Measurements from ENCODE around the gene NAA40.

DNA sequence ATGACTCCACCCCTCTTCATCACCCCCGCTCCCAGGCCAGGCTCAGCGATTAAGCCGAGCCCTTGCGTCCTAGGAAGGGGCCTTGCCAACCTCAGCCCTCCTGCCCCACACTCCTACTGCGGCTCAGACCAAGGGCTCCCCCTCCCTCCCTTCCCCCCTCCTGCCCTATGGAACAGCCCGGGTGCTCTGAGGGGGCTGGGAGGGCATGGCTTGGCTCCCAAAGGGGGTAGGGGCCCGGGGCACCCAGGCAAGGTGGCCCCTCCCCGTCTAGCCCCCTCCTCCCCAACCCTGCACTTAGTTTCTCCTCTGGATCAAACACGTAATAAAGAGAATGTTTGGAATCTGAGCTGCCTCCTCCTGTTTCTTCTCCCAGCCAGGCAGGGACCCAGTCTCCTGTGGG lies 28.1 kb upstream of the NAA40 start:
- TF ChIP-seq POLR2A (IDR thresholded peaks at IDR 0.05; ENCODE audit: low read length): no peak
- TF ChIP-seq GATA1 (IDR thresholded peaks at IDR 0.05; ENCODE audit: low read depth, low read length): no peak

Measured in erythroblast (primary cell).